ENCODE measurements around the gene RPS5. TPM values are rescaled to one million over a fixed set of nuclear protein-coding genes. Genes with fewer than 3 reads are reported as not detected.

RPS5 gene
- total RNA-seq, 1 experiment from 2014 or later = 6,081 TPM

Small RNAs within 50 kb of the gene (small RNA-seq; reads per million reads assigned to genes)
- not detected for gene MIR4754
- gene RNA5SP473 = 0.20 reads per million

Other genes with a start within 250 kb of the RPS5 start
- 7.8 and 9.1 TPM in 2 replicates for gene ZNF329, start 236.5 kb upstream of the RPS5 start, total RNA-seq (2014; rRNA removed; shearing (Covaris generic); ENCODE audit: low replicate concordance)
- gene ZNF274, start 204.2 kb upstream of the RPS5 start, total RNA-seq (2014; rRNA removed; shearing (Covaris generic); ENCODE audit: low replicate concordance) = 14.1 and 27.9 TPM in 2 replicates
- 111 and 129 TPM in 2 replicates for gene ZNF544, start 158.4 kb upstream of the RPS5 start, total RNA-seq (2014; rRNA removed; shearing (Covaris generic); ENCODE audit: low replicate concordance)
- gene ZNF8, start 108.3 kb upstream of the RPS5 start, total RNA-seq (2014; rRNA removed; shearing (Covaris generic); ENCODE audit: low replicate concordance) = 14.8 and 16.9 TPM in 2 replicates
- gene ERVK3-1, start 81.9 kb upstream of the RPS5 start, total RNA-seq (2014; rRNA removed; shearing (Covaris generic); ENCODE audit: low replicate concordance) = 94.2 and 129 TPM in 2 replicates
- 5.1 and 5.3 TPM in 2 replicates for gene ZSCAN22, start 60.3 kb upstream of the RPS5 start, total RNA-seq (2014; rRNA removed; shearing (Covaris generic); ENCODE audit: low replicate concordance)
- 52.9 and 85.4 TPM in 2 replicates for gene A1BG, start 33.8 kb upstream of the RPS5 start, total RNA-seq (2014; rRNA removed; shearing (Covaris generic); ENCODE audit: low replicate concordance)
- gene ZNF497, start 24.5 kb upstream of the RPS5 start, total RNA-seq (2014; rRNA removed; shearing (Covaris generic); ENCODE audit: low replicate concordance) = 1.1 and 3.0 TPM in 2 replicates
- 0.75 and 2.4 TPM in 2 replicates for gene ZNF837, start 6.2 kb upstream of the RPS5 start, total RNA-seq (2014; rRNA removed; shearing (Covaris generic); ENCODE audit: low replicate concordance)
- 0.90 and 0.97 TPM in 2 replicates for gene RNF225, start 8.4 kb downstream of the RPS5 start, total RNA-seq (2014; rRNA removed; shearing (Covaris generic); ENCODE audit: low replicate concordance)
- gene ZNF584, start 21.4 kb downstream of the RPS5 start, total RNA-seq (2014; rRNA removed; shearing (Covaris generic); ENCODE audit: low replicate concordance) = 21.1 and 31.6 TPM in 2 replicates
- gene ZNF132, start 52.9 kb downstream of the RPS5 start, total RNA-seq (2014; rRNA removed; shearing (Covaris generic); ENCODE audit: low replicate concordance) = not detected in 2 replicates
- gene ZNF324B, start 64.4 kb downstream of the RPS5 start, total RNA-seq (2014; rRNA removed; shearing (Covaris generic); ENCODE audit: low replicate concordance) = 21.2 and 22.5 TPM in 2 replicates
- 10.4 and 29.1 TPM in 2 replicates for gene ZNF324, start 79.8 kb downstream of the RPS5 start, total RNA-seq (2014; rRNA removed; shearing (Covaris generic); ENCODE audit: low replicate concordance)
- gene ZNF446, start 89.1 kb downstream of the RPS5 start, total RNA-seq (2014; rRNA removed; shearing (Covaris generic); ENCODE audit: low replicate concordance) = 11.8 and 20.6 TPM in 2 replicates
- gene SLC27A5, start 124.7 kb downstream of the RPS5 start, total RNA-seq (2014; rRNA removed; shearing (Covaris generic); ENCODE audit: low replicate concordance) = 1.2 and 10.0 TPM in 2 replicates
- 2.0 and 4.7 TPM in 2 replicates for gene ZBTB45, start 132.5 kb downstream of the RPS5 start, total RNA-seq (2014; rRNA removed; shearing (Covaris generic); ENCODE audit: low replicate concordance)
- gene TRIM28, start 156.8 kb downstream of the RPS5 start, total RNA-seq (2014; rRNA removed; shearing (Covaris generic); ENCODE audit: low replicate concordance) = 142 and 257 TPM in 2 replicates
- gene CHMP2A, start 167.8 kb downstream of the RPS5 start, total RNA-seq (2014; rRNA removed; shearing (Covaris generic); ENCODE audit: low replicate concordance) = 54.2 and 85.9 TPM in 2 replicates
- gene UBE2M, start 171.3 kb downstream of the RPS5 start, total RNA-seq (2014; rRNA removed; shearing (Covaris generic); ENCODE audit: low replicate concordance) = 33.4 and 90.6 TPM in 2 replicates
- gene MZF1, start 186.1 kb downstream of the RPS5 start, total RNA-seq (2014; rRNA removed; shearing (Covaris generic); ENCODE audit: low replicate concordance) = 13.3 and 20.1 TPM in 2 replicates